ENCODE measurements around the gene MAPK9.
A peak's percentile ranks its signal among the peaks of the same experiment; 100 is the strongest.

MAPK9 gene

DNA sequence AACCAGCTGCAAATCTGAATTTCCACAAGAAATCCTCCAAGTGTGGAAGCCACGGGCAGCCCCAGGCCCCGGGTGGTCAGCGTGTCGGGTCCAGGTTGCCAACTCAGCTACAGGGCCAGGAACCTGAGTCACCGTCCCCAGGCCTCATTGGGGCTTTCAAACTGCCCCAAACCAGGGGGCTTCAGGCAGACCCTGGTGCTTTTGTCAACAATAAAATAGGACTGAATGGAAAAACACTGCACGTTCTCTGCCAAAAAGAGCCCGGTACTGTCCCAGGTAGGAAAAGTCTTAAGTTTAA lies 37.2 kb upstream of the MAPK9 start:
- Histone ChIP-seq H3K9me3 (ENCODE audit: insufficient read depth, low read length) (no peaks in the 10 kb centered on the region), H3K27me3 (ENCODE audit: low read length) (no peaks in the 10 kb centered on the region), H4K20me1 (ENCODE audit: low read depth, low read length) (no peaks in the 10 kb centered on the region), H3K36me3 (ENCODE audit: low read length) (no peaks in the 10 kb centered on the region), H3F3A (ENCODE audit: insufficient read depth) (no peaks in the 10 kb centered on the region), H3K9ac (ENCODE audit: low read length) (no peak overlapping the region), H3K27ac (ENCODE audit: low read depth, low read length) (no peak overlapping the region), H2AFZ (ENCODE audit: low read depth, low read length, severe bottlenecking) (no peak overlapping the region), H3K4me3 (ENCODE audit: insufficient read depth, low read length, poor library complexity, severe bottlenecking) (no peak overlapping the region), H3K9me2 (replicated peaks; ENCODE audit: insufficient read depth, low read length) (no peaks in the 10 kb centered on the region), H3K79me2 (ENCODE audit: insufficient read depth, low read length) (no peaks in the 10 kb centered on the region), H3K4me2 (ENCODE audit: low read depth, low read length, poor library complexity, severe bottlenecking) (no peak overlapping the region)
- TF ChIP-seq EZH2phosphoT487 (conservative IDR thresholded peaks at IDR 0.05; ENCODE audit: low read length): no peak
- TF ChIP-seq, protein P1, sequence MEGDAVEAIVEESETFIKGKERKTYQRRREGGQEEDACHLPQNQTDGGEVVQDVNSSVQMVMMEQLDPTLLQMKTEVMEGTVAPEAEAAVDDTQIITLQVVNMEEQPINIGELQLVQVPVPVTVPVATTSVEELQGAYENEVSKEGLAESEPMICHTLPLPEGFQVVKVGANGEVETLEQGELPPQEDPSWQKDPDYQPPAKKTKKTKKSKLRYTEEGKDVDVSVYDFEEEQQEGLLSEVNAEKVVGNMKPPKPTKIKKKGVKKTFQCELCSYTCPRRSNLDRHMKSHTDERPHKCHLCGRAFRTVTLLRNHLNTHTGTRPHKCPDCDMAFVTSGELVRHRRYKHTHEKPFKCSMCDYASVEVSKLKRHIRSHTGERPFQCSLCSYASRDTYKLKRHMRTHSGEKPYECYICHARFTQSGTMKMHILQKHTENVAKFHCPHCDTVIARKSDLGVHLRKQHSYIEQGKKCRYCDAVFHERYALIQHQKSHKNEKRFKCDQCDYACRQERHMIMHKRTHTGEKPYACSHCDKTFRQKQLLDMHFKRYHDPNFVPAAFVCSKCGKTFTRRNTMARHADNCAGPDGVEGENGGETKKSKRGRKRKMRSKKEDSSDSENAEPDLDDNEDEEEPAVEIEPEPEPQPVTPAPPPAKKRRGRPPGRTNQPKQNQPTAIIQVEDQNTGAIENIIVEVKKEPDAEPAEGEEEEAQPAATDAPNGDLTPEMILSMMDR (IDR thresholded peaks at IDR 0.05; ENCODE audit: insufficient read depth, low read length, poor library complexity, severe bottlenecking): no peak

DNA sequence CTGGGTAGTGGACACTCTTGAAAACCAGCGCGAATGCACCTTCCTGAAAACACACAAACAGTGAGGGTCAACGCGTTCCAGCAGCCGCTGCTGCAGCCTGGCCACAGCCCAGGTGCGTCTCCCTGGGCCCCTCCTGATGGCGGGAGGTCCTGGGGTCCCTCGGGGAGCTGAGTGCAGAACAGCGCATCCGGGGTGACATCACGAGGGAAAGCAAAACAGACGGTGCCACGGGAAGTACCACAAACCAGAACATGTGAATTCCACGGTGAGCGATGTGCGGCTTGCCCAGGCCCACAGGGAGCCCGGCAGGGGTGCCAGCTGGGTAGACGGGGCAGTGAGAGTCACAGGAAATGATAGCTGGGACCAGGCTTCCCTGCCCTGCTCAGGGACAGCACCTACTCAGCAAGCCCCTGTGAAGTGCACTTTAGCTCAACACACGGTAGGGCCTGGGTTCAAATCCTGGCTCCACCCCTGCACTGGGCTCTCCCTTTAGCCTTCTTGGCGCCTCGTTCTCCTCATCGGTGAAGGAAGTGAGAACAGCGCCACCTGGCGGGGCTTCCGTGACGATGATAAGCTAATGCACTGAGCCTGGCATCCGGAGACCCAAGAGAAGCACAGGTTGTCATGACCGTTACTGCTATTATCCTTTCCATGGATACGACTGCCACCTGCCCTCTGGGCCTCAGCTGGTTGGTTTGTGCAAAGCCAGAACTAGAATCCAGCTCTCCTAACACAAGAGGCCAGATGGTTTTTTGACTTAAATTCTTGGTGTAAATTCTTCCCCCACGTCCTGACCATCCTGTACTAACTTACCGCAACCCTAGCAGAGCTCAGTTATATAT lies 36.6 kb upstream of the MAPK9 start:
- H3K79me2 ChIP-seq (ENCODE audit: insufficient read depth, low read length): no peaks in the 10 kb centered on the region
- no peaks in the 10 kb centered on the region for H3K36me3 ChIP-seq (ENCODE audit: low read length)
- H3K4me3 ChIP-seq (ENCODE audit: insufficient read depth, low read length, poor library complexity, severe bottlenecking): no peak overlapping the region
- H3K9me3 ChIP-seq (ENCODE audit: insufficient read depth, low read length): no peaks in the 10 kb centered on the region
- TF ChIP-seq, protein P1 (IDR thresholded peaks at IDR 0.05; ENCODE audit: insufficient read depth, low read length, poor library complexity, severe bottlenecking): peak; percentile 80
- no peak for TF ChIP-seq EZH2phosphoT487 (conservative IDR thresholded peaks at IDR 0.05; ENCODE audit: low read length)
- H2AFZ ChIP-seq (ENCODE audit: low read depth, low read length, severe bottlenecking): no peak overlapping the region
- H4K20me1 ChIP-seq (ENCODE audit: low read depth, low read length): no peaks in the 10 kb centered on the region
- H3K9ac ChIP-seq (ENCODE audit: low read length): no peak overlapping the region
- H3K4me2 ChIP-seq (ENCODE audit: low read depth, low read length, poor library complexity, severe bottlenecking): no peak overlapping the region
- no peaks in the 10 kb centered on the region for H3K27me3 ChIP-seq (ENCODE audit: low read length)
- H3K9me2 ChIP-seq (replicated peaks; ENCODE audit: insufficient read depth, low read length): no peaks in the 10 kb centered on the region
- H3F3A ChIP-seq (ENCODE audit: insufficient read depth): no peaks in the 10 kb centered on the region
- no peak overlapping the region for H3K27ac ChIP-seq (ENCODE audit: low read depth, low read length)

DNA sequence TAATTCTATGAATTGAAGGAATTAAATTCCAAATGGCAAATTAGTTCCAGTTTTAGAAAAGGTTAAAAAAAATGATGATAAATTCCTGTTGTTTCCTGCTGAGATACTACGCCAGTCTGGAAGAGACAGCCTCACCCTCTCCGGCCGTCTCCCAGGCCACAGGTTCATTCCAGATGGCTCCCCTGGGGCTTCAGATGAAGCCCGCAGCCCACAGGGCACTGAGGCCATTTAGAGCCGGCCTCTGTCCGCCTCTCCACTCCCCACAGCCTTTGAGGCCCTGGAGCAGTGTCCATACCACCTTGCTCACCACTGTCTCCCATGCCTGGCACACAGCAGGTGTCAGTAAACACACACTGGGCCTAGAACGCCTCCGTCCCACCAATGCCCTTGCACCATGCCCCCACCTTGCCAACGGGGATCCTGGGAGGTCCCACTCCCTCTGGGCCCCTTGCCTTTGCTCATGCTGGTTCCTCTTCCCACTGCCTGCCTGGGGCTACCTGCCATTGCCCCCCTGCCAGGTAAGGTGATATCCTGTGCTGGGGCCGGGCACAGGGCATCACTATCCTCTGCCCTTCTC lies 35.2 kb upstream of the MAPK9 start:
- H4K20me1 ChIP-seq (ENCODE audit: low read depth, low read length): no peaks in the 10 kb centered on the region
- no peak overlapping the region for H3K9ac ChIP-seq (ENCODE audit: low read length)
- no peak overlapping the region for H2AFZ ChIP-seq (ENCODE audit: low read depth, low read length, severe bottlenecking)
- no peaks in the 10 kb centered on the region for H3K79me2 ChIP-seq (ENCODE audit: insufficient read depth, low read length)
- no peak overlapping the region for H3K4me3 ChIP-seq (ENCODE audit: insufficient read depth, low read length, poor library complexity, severe bottlenecking)
- no peaks in the 10 kb centered on the region for H3K36me3 ChIP-seq (ENCODE audit: low read length)
- H3K27ac ChIP-seq (ENCODE audit: low read depth, low read length): no peak overlapping the region
- no peak overlapping the region for H3K4me2 ChIP-seq (ENCODE audit: low read depth, low read length, poor library complexity, severe bottlenecking)
- no peaks in the 10 kb centered on the region for H3F3A ChIP-seq (ENCODE audit: insufficient read depth)
- no peaks in the 10 kb centered on the region for H3K9me3 ChIP-seq (ENCODE audit: insufficient read depth, low read length)
- no peaks in the 10 kb centered on the region for H3K9me2 ChIP-seq (replicated peaks; ENCODE audit: insufficient read depth, low read length)
- TF ChIP-seq EZH2phosphoT487 (conservative IDR thresholded peaks at IDR 0.05; ENCODE audit: low read length): no peak
- TF ChIP-seq, protein P1 (IDR thresholded peaks at IDR 0.05; ENCODE audit: insufficient read depth, low read length, poor library complexity, severe bottlenecking): no peak
- H3K27me3 ChIP-seq (ENCODE audit: low read length): no peaks in the 10 kb centered on the region

Data from SU-DHL-6 (cell line).